AG09309 (cell line): ENCODE measurements around the gene CASP2.

Experiments
- DNase-seq: peaks from one replicate; pipeline ENCODE4 v3.0.0-alpha.2; 2010; ENCODE audit warnings: low read depth
- H3K4me3 ChIP-seq: 2 replicates; pipeline ENCODE4 v1.5.1; 2011; ENCODE audit warnings: mild to moderate bottlenecking, low read depth, low read length, moderate library complexity; ENCODE audit not compliant: control insufficient read depth
- TF ChIP-seq, protein P1 (sequence below): IDR thresholded peaks from 2 replicates; pipeline ENCODE4 v1.5.1; 2011; ENCODE audit warnings: mild to moderate bottlenecking, low read depth, low read length, inconsistent platforms; ENCODE audit not compliant: insufficient read depth, control insufficient read depth; ENCODE audit errors: missing control alignments

CASP2 gene

DNA sequence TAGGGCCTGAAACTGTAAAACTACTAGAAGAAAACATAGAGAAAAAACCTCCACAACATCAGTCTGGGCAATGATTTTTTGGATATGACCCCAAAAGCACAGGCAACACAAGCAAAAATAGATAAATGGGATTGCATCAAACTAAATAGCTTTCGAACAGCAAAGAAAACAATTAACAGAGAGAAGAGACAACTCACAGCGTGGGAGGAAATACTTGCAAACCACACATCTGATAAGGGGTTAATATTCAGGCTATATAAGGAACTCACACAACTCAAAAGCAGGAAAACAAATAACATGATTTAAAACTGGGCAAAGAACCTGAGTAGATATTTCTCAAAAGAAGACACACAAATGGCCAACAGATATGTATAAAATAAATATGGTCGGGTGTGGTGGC, 32.6 kb upstream of the CASP2 start:
- no peak for DNase-seq
- no peak overlapping the region for H3K4me3 ChIP-seq
- TF ChIP-seq, protein P1, sequence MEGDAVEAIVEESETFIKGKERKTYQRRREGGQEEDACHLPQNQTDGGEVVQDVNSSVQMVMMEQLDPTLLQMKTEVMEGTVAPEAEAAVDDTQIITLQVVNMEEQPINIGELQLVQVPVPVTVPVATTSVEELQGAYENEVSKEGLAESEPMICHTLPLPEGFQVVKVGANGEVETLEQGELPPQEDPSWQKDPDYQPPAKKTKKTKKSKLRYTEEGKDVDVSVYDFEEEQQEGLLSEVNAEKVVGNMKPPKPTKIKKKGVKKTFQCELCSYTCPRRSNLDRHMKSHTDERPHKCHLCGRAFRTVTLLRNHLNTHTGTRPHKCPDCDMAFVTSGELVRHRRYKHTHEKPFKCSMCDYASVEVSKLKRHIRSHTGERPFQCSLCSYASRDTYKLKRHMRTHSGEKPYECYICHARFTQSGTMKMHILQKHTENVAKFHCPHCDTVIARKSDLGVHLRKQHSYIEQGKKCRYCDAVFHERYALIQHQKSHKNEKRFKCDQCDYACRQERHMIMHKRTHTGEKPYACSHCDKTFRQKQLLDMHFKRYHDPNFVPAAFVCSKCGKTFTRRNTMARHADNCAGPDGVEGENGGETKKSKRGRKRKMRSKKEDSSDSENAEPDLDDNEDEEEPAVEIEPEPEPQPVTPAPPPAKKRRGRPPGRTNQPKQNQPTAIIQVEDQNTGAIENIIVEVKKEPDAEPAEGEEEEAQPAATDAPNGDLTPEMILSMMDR = no peak

DNA sequence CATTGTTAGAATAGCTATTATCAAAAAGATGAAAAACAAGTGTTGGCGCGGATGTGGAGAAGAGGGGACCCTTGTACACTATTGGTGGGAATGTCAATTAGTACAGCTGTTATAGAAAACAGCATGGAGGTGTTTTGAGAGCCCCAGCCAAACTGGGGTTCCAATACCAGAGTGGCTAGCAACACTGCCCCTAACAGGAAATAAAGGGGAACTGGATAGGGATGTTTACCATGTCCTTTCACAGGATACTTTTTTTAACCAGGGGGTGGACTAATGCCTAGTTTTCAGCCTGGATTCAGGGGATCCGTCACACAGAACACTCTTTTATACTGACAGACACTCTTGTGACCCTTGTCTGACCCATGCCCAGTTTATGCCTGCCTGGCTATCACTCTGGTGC, 31.8 kb upstream of the CASP2 start:
- H3K4me3 ChIP-seq = no peak overlapping the region
- TF ChIP-seq, protein P1 = no peak
- DNase-seq = no peak

DNA sequence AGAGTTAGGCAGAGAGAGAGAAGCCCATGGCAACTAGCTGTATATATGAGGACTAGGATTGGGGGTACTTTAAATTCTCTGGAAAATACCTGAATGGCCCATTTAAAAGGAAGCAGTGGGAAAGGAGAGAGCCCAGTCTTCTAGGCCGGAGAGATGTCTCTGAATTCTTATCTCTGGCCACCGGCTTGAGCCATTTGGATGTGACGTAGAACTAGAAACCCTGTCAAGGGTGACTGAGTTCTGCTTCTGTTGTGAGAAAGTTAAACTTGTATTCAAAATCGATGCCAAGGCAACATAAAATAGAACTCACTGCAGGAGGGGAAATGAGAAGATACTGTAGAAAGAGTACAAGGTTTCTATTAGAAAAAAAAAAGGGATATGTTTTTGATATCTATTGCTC, 31.2 kb upstream of the CASP2 start:
- TF ChIP-seq, protein P1 = no peak
- H3K4me3 ChIP-seq = no peak overlapping the region
- DNase-seq = no peak

DNA sequence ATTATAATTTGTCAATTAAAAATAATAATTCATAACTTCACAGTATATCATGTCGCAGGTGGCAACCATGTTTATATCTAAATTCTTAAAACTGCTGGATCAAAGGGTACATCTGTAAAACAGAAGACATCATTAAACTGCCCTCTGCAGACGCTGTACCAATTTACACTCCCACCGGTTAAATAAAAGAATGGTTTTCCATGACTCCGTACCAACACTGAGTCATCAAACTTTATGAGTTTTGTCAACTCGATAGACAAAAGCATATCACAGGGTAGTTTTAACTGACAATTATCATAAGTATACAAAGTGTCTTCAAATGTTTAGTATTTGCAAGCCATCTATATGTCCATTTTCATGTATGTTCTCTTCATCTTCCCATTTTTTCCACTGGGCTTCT, 30.6 kb upstream of the CASP2 start:
- no peak for DNase-seq

DNA sequence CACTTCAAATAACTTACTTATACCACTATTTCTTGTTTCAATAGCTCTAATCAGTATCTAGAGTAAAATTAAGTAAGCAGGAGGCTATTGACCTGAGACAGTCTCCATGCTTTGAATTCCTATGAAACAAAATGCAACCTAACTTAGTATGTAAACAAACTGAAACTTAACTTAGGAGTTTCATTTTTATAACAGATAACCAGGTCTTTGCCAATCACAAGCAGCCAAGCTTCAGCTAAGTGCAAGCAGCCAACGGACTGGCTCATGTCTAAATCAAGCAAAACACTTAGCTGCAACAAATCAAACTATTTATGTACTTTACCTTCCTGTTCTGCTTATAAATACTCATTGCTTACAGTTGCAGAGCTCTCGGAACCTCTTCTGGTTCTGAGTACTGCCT, 29.3 kb upstream of the CASP2 start:
- TF ChIP-seq, protein P1 = no peak
- DNase-seq = no peak
- H3K4me3 ChIP-seq = no peak overlapping the region

More for the DNA sequence above, 30.6 kb upstream of the CASP2 start:
- no peak overlapping the region for H3K4me3 ChIP-seq
- TF ChIP-seq, protein P1 = no peak

DNA sequence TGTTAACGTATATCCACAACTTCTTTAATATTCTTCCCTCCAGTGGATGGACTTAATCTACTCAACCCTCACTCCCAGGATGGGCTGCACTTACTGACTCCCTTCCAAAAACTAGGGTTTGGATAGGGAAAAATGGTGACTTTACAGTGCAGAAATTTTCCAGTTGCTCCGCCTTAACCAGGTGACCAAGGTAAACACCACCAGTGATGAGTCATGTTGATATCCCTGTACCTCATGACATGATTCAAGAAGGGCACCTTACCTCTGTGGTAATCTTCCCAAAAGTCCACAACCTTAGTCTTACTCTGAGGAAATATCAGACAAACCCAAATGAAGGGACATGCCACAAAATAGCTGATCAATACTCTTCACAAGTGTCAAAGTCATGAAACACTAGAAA, 28.4 kb upstream of the CASP2 start:
- no peak overlapping the region for H3K4me3 ChIP-seq
- TF ChIP-seq, protein P1 = no peak
- DNase-seq = no peak

DNA sequence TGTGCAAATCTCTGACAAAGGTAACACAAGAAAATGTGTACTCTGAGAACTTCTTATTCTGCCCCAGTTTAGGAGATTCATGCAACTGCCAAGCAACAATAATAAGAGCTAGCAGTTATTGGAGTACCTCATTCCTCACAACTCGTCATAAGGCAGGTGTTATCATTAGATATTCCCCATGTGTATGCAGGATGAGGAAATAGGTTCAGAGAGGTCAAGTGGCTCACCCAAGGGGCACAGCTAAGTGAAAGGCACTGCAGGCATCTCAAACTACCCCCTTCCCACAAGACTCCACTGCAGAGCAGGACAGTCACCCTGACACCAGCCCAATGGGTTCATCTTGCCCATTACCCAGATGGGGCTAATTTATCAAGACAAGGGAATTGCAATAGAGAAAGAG, 26.2 kb upstream of the CASP2 start:
- DNase-seq = no peak
- TF ChIP-seq, protein P1 = no peak
- H3K4me3 ChIP-seq = no peak overlapping the region
